ENCODE data around the gene BAIAP3. TPM values are rescaled to one million over a fixed set of nuclear protein-coding genes. Genes with fewer than 3 reads are reported as not detected.

Gene BAIAP3, protein sequence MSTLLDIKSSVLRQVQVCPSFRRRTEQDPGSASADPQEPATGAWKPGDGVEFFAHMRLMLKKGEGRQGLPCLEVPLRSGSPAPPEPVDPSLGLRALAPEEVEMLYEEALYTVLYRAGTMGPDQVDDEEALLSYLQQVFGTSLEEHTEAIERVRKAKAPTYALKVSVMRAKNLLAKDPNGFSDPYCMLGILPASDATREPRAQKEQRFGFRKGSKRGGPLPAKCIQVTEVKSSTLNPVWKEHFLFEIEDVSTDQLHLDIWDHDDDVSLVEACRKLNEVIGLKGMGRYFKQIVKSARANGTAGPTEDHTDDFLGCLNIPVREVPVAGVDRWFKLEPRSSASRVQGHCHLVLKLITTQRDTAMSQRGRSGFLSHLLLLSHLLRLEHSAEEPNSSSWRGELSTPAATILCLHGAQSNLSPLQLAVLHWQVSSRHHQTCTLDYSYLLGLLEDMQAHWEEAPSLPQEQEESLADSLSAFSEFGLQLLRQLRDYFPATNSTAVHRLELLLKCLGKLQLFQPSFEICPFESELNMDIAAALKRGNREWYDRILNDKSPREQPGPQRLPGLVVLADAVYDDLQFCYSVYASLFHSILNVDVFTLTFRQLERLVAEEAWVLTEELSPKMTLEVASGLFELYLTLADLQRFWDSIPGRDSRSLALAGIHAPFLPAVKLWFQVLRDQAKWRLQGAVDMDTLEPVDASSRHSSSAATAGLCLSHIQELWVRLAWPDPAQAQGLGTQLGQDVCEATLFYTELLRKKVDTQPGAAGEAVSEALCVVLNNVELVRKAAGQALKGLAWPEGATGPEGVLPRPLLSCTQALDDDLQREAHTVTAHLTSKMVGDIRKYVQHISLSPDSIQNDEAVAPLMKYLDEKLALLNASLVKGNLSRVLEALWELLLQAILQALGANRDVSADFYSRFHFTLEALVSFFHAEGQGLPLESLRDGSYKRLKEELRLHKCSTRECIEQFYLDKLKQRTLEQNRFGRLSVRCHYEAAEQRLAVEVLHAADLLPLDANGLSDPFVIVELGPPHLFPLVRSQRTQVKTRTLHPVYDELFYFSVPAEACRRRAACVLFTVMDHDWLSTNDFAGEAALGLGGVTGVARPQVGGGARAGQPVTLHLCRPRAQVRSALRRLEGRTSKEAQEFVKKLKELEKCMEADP
- 0.90 to 1.2 TPM (median 0.99 TPM) in 5 replicates for total RNA-seq (2022; extraction: Qiagen RNA extraction; ENCODE audit: low read depth)

DNA sequence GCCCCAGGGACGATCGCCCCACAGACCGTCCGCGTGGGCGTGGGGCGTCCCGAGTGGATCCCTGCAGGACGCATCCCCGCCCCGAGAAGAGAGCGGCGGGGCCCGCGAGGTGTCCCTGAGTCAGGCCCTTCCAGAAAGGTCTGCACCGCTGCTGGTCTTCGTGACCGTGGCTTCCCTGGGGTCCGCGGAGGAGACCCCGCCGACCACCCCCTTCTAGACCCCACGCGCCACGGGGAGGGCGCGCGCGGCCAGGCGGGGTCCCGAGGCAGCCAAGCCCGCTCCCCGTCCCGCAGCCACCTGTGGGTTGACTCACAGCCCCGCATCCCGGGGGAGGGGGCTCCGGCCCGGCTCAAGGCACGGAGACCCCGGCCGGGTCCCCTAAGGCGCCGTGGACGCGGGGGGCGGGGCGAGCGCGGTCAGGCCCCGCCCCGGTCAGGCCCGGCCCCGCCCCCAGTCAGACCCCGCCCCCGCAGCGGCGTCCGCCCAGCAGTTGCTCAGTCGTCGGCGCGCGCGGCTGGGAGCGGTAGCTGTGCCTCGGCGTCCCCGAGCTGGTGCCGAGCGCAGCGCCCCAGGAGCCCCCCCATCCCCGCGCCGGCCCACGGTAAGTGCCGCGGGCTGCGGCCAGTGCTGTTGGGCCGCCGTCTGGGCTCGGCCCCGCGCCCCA lies at the start of gene BAIAP3:
Gene BAIAP3, plus strand, starts transcription at position 497 of the 664 bp plus-strand sequence. CDS start 4,905 bp downstream, outside the sequence.

DNA sequence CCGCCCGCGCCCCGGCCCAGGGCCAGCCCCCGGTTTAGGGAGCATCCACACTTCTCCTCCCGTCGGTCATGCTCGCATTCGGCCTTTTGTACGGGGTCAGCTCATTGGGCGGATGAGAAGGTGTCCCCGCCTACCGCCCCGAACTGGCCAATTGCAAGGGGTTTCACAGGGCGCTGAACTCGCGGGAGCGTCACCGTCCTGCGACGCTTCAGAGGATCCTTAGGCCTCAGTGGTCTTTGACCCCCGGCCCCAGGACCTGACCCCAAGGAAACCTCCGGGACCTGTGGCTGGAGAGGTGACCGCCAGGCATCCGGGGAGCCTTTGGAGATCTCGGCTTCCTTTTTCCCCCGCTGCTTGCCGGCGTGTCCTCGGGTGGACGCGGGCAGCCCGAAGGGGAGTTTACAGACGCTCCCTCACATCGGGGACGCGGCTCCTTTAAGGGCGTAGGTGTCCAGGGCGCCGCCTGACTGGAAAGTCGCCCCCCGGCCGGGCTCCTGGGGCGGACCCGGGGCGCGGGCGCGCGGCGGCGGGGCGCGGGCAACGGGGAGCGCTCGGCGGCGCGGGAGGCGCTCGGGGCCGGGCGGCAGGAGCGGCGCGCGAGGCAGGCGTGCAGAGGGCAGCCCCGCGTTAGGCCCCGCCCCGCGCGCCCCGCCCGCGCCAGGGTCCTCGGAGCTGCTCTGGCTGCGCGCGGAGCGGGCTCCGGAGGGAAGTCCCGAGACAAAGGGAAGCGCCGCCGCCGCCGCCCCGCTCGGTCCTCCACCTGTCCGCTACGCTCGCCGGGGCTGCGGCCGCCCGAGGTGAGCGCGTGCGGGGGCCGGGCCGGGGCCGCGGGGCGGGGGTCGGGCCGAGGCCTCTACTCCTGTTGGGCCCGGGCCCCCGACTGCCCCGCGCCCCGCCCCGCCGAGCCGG lies 24.2 kb upstream of the BAIAP3 start, which contains the start of gene UBE2I:
Gene UBE2I, plus strand, starts transcription at position 660 of the 909 bp plus-strand sequence. CDS start 4,395 bp downstream, outside the sequence.

DNA sequence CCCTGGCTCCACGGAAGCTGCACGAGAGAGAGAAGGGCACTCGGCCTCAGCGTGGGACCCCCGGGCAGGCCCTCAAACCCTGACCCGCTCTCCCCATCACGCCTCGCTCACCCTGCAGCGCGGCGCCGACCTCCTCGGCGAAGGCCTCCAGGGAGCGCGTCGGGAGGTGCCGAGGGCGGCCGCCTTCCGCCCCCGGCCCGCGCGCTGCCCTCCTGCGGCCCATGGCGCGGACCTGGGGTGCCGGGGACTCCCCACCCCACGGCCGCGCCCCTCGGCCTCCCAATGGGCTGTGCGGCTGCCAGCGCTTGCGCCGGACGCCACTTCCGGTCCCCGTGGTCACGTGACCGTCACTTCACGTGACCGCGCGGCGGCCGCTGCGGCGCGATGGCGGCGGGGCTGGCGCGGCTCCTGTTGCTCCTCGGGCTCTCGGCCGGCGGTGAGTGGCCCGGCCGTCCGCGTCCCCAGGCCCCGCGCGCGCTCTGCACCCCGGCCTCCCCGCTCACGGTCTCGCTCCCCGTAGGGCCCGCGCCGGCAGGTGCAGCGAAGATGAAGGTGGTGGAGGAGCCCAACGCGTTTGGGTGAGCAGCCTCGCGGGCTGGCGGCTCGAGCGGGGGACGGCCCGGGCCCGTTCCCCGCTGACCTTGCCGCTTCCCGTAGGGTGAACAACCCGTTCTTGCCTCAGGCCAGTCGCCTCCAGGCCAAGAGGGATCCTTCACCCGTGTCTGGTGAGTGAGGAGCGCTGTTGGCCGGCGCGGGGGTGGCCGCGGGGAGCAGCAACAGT lies 18.3 kb downstream of the BAIAP3 start, which contains the start of the genes GNPTG and TSR3:
Gene GNPTG, plus strand, starts transcription at position 350 of the 781 bp plus-strand sequence. Its CDS starts 35 bp downstream, at position 385.
Gene TSR3, minus strand, starts transcription at position 297 of the 781 bp plus-strand sequence. Its CDS starts 74 bp downstream, at position 223.

Other genes starting within 250 kb of the BAIAP3 start
- not detected in 5 replicates for gene C1QTNF8, start 237.4 kb upstream of the BAIAP3 start, total RNA-seq (2022; extraction: Qiagen RNA extraction; ENCODE audit: low read depth)
- 7.0 to 13.9 TPM (median 11.7 TPM) in 5 replicates for gene CACNA1H, start 180.5 kb upstream of the BAIAP3 start, total RNA-seq (2022; extraction: Qiagen RNA extraction; ENCODE audit: low read depth)
- 0.14 TPM in 1 of 5 replicates, not detected in the others for gene TPSG1, start 108.4 kb upstream of the BAIAP3 start, total RNA-seq (2022; extraction: Qiagen RNA extraction; ENCODE audit: low read depth)
- gene TPSB2, start 103.5 kb upstream of the BAIAP3 start, total RNA-seq (2022; extraction: Qiagen RNA extraction; ENCODE audit: low read depth), result not detected in 5 replicates
- gene TPSAB1, start 92.9 kb upstream of the BAIAP3 start, total RNA-seq (2022; extraction: Qiagen RNA extraction; ENCODE audit: low read depth), result 0.21 TPM in 1 of 5 replicates, not detected in the others
- gene TPSD1, start 77.6 kb upstream of the BAIAP3 start, total RNA-seq (2022; extraction: Qiagen RNA extraction; ENCODE audit: low read depth), result not detected in 5 replicates
- gene UBE2I, start 24.0 kb upstream of the BAIAP3 start, total RNA-seq (2022; extraction: Qiagen RNA extraction; ENCODE audit: low read depth), result 162 to 245 TPM (median 176 TPM) in 5 replicates
- gene TSR3, start 18.2 kb downstream of the BAIAP3 start, total RNA-seq (2022; extraction: Qiagen RNA extraction; ENCODE audit: low read depth), result 56.5 to 98.9 TPM (median 94.1 TPM) in 5 replicates
- gene GNPTG, start 18.3 kb downstream of the BAIAP3 start, total RNA-seq (2022; extraction: Qiagen RNA extraction; ENCODE audit: low read depth), result 22.0 to 35.1 TPM (median 34.2 TPM) in 5 replicates
- gene UNKL, start 81.1 kb downstream of the BAIAP3 start, total RNA-seq (2022; extraction: Qiagen RNA extraction; ENCODE audit: low read depth), result 23.4 to 44.3 TPM (median 41.7 TPM) in 5 replicates
- gene UQCC4, start 87.1 kb downstream of the BAIAP3 start, total RNA-seq (2022; extraction: Qiagen RNA extraction; ENCODE audit: low read depth), result 30.1 to 39.9 TPM (median 36.1 TPM) in 5 replicates
- gene PERCC1, start 97.4 kb downstream of the BAIAP3 start, total RNA-seq (2022; extraction: Qiagen RNA extraction; ENCODE audit: low read depth), result not detected in 5 replicates
- gene CCDC154, start 110.9 kb downstream of the BAIAP3 start, total RNA-seq (2022; extraction: Qiagen RNA extraction; ENCODE audit: low read depth), result 0.13 to 0.49 TPM (median 0.41 TPM) in 5 replicates
- gene CLCN7, start 141.4 kb downstream of the BAIAP3 start, total RNA-seq (2022; extraction: Qiagen RNA extraction; ENCODE audit: low read depth), result 54.7 to 83.5 TPM (median 74.9 TPM) in 5 replicates
- not detected in 5 replicates for gene PTX4, start 155.3 kb downstream of the BAIAP3 start, total RNA-seq (2022; extraction: Qiagen RNA extraction; ENCODE audit: low read depth)
- 26.4 to 46.2 TPM (median 38.6 TPM) in 5 replicates for gene TELO2, start 159.7 kb downstream of the BAIAP3 start, total RNA-seq (2022; extraction: Qiagen RNA extraction; ENCODE audit: low read depth)
- gene TMEM204, start 200.0 kb downstream of the BAIAP3 start, total RNA-seq (2022; extraction: Qiagen RNA extraction; ENCODE audit: low read depth), result not detected in 5 replicates

All from A549 treated with RU486 at 1 μM for 4 hours (cell line).